ENCODE results near the gene C6orf141. TPM values are rescaled to one million over a fixed set of nuclear protein-coding genes. Genes with fewer than 3 reads are reported as not detected.

The C6orf141 gene
- total and polyA plus RNA-seq, 2 of the 13 experiments (the other 11 are each of a cell fraction or from before 2014, with no cell fraction given) = 0.07 TPM; not detected in 1

- TF ChIP-seq ZBTB43 (CRISPR knock-in tag; conservative IDR thresholded peaks at IDR 0.05) = peak; percentile 83
- TF ChIP-seq REST (IDR thresholded peaks at IDR 0.05; ENCODE audit: borderline replicate concordance in 1 of 2, low read depth in 1 of 2, low read length in 2 of 2) = no peak
- 0 out of 2 replicates have a peak, but pooled peaks have one; percentile 38 for TF ChIP-seq SOX5 (CRISPR knock-in tag; IDR thresholded peaks at IDR 0.05; ENCODE audit: borderline replicate concordance)
- TF ChIP-seq ZNF574 (CRISPR knock-in tag; IDR thresholded peaks at IDR 0.05) = no peak
- TF ChIP-seq HNF4A (CRISPR knock-in tag; IDR thresholded peaks at IDR 0.05) = peak; percentile 60
- TF ChIP-seq SOX13 (IDR thresholded peaks at IDR 0.05) = no peak
- 0 out of 4 replicates have a peak, but pooled peaks of 1 of the 2 experiments have one; percentile 27 for TF ChIP-seq SOX13 (CRISPR knock-in tag; conservative IDR thresholded peaks at IDR 0.05 in 1 of 2, IDR thresholded peaks at IDR 0.05 in 1 of 2)
- peak; percentile 40; the same call in 1 of the 2 replicates for TF ChIP-seq HNF4G (IDR thresholded peaks at IDR 0.05; ENCODE audit: borderline replicate concordance, low read depth, low read length)
- no peak for TF ChIP-seq HNF4G (CRISPR knock-in tag; IDR thresholded peaks at IDR 0.05; ENCODE audit: borderline replicate concordance, low read depth)
- peak; percentile 45; the same call in 1 of the 2 replicates for TF ChIP-seq RARA (CRISPR knock-in tag; IDR thresholded peaks at IDR 0.05)
- no peak for TF ChIP-seq SIX4 (CRISPR knock-in tag; IDR thresholded peaks at IDR 0.05)
Observed at GRCh38 chr6:49523901-49524300, 26.6 kb upstream of the C6orf141 start (continued).

Data from HepG2 (cell line).